HG02840 (cell line): ENCODE measurements around the gene RASD1.

Experiments
- ATAC-seq: cut with Tn5 transposase; IDR thresholded peaks from one replicate; pipeline ENCODE4 v1.9.1; 2021; ENCODE audit warnings: mild to moderate bottlenecking, moderate library complexity, moderate number of reproducible peaks; ENCODE audit not compliant: unreplicated experiment, low FRiP score

RASD1 gene

GRCh38 chr17:17453088-17453487 lies 43.1 kb downstream of the RASD1 start:
- no peak for ATAC-seq

GRCh38 chr17:17448723-17449122 lies 47.5 kb downstream of the RASD1 start:
- no peak for ATAC-seq

GRCh38 chr17:17448076-17448475 lies 48.1 kb downstream of the RASD1 start:
- no peak for ATAC-seq

GRCh38 chr17:17447264-17447663 lies 48.9 kb downstream of the RASD1 start:
- no peak for ATAC-seq

- no peak for ATAC-seq
Measured at GRCh38 chr17:17446666-17447155, 49.5 kb downstream of the RASD1 start.

GRCh38 chr17:17445925-17446665 lies 50.1 kb downstream of the RASD1 start:
- no peak for ATAC-seq

- ATAC-seq = no peak
Measured at GRCh38 chr17:17445296-17445924, 50.8 kb downstream of the RASD1 start.
